Chondrocyte (in vitro differentiated cells): ENCODE measurements around the gene CFP. TPM values are rescaled to one million over a fixed set of nuclear protein-coding genes. Genes with fewer than 3 reads are reported as not detected.
A peak's percentile ranks its signal among the peaks of the same experiment; 100 is the strongest.

Experiments
- DNase-seq: peaks from one replicate; pipeline ENCODE4 v3.0.0; 2021; ENCODE audit warnings: mixed read lengths, low spot score
- H3K27ac Mint-ChIP-seq: one replicate; pipeline ENCODE4 v1.8.0; 2021; ENCODE audit warnings: mild to moderate bottlenecking, moderate library complexity, mixed read lengths; ENCODE audit not compliant: unreplicated experiment
- H3K27me3 Mint-ChIP-seq: 2 replicates; pipeline ENCODE4 v1.8.0; 2021; ENCODE audit warnings: low read depth, mixed read lengths
- H3K36me3 Mint-ChIP-seq: 2 replicates; pipeline ENCODE4 v1.8.0; 2021; ENCODE audit warnings: low read depth, mixed read lengths
- H3K4me1 Mint-ChIP-seq: 2 replicates; pipeline ENCODE4 v1.8.0; 2021; ENCODE audit warnings: low read depth, mild to moderate bottlenecking, mixed read lengths
- H3K4me3 Mint-ChIP-seq: one replicate; pipeline ENCODE4 v1.8.0; 2021; ENCODE audit warnings: mild to moderate bottlenecking, moderate library complexity, mixed read lengths; ENCODE audit not compliant: unreplicated experiment
- H3K9me3 Mint-ChIP-seq: 2 replicates; pipeline ENCODE4 v1.8.0; 2021; ENCODE audit warnings: low read depth, mixed read lengths
- CTCF ChIP-seq: fragments of 200-600 bp; sonication (generic); IDR thresholded peaks from 2 replicates; pipeline ENCODE4 v1.5.0; 2021; ENCODE audit warnings: antibody characterized with exemption, mild to moderate bottlenecking, moderate library complexity
- total RNA-seq: library from RNA; stranded (reverse); gene quantifications from 3 replicates; pipeline ENCODE4 v1.2.1, GENCODE V29; 2021

The CFP gene
- total RNA-seq, 1 donor from 2014 or later: 0.87 TPM

- TF ChIP-seq CTCF: no peak
- Mint-ChIP-seq H3K27ac (no peak overlapping the region), H3K4me1 (peaks cover 8% of the 10 kb centered on the region), H3K4me3 (no peak overlapping the region), H3K36me3 (no peaks in the 10 kb centered on the region), H3K27me3 (no peaks in the 10 kb centered on the region), H3K9me3 (peaks cover 3% of the 10 kb centered on the region)
- no peak for DNase-seq
Measured at GRCh38 chrX:47625365-47625764, 4.4 kb downstream of the CFP start.

- Mint-ChIP-seq H3K4me3 (peak overlapping the region; percentile 80), H3K36me3 (no peaks in the 10 kb centered on the region), H3K9me3 (peaks cover 3% of the 10 kb centered on the region), H3K4me1 (peaks cover 11% of the 10 kb centered on the region), H3K27ac (no peak overlapping the region), H3K27me3 (no peaks in the 10 kb centered on the region)
- TF ChIP-seq CTCF: no peak
- no peak for DNase-seq
Measured at GRCh38 chrX:47623540-47624027, 6.1 kb downstream of the CFP start.

- H3K4me1 Mint-ChIP-seq: peaks cover 11% of the 10 kb centered on the region
- no peaks in the 10 kb centered on the region for H3K36me3 Mint-ChIP-seq
- H3K27ac Mint-ChIP-seq: no peak overlapping the region
- DNase-seq: no peak
- H3K27me3 Mint-ChIP-seq: no peaks in the 10 kb centered on the region
- no peak for TF ChIP-seq CTCF
- no peak overlapping the region for H3K4me3 Mint-ChIP-seq
- peaks cover 3% of the 10 kb centered on the region for H3K9me3 Mint-ChIP-seq
Measured at GRCh38 chrX:47621851-47622250, 7.9 kb downstream of the CFP start.

GRCh38 chrX:47620303-47620685, 9.4 kb downstream of the CFP start:
- Mint-ChIP-seq H3K4me1 (peaks cover 11% of the 10 kb centered on the region), H3K36me3 (no peaks in the 10 kb centered on the region), H3K4me3 (no peak overlapping the region), H3K27me3 (no peaks in the 10 kb centered on the region), H3K27ac (no peak overlapping the region), H3K9me3 (peaks cover 3% of the 10 kb centered on the region)
- TF ChIP-seq CTCF: no peak
- no peak for DNase-seq

- Mint-ChIP-seq H3K27me3 (no peaks in the 10 kb centered on the region), H3K4me3 (peak within 1 kb of the TSS; percentile 52), H3K27ac (no peak within 1 kb of the TSS), H3K4me1 (peaks cover 11% of the 10 kb centered on the region), H3K9me3 (peaks cover 3% of the 10 kb centered on the region), H3K36me3 (no peaks in the 10 kb centered on the region)
- DNase-seq: no peak
- peak; percentile 51 for TF ChIP-seq CTCF
Measured at GRCh38 chrX:47619486-47620302, 10.0 kb downstream of the CFP start, which contains the start of gene SYN1. Gene SYN1, minus strand, starts transcription at chrX:47619857. Its CDS starts 129 bp downstream, at chrX:47619728.
